Keratinocyte (primary cell): ENCODE measurements around the gene IL11RA. TPM values are rescaled to one million over a fixed set of nuclear protein-coding genes. Genes with fewer than 3 reads are reported as not detected.

ENCODE experiments used
- DNase-seq: peaks from one replicate; pipeline ENCODE4 v3.0.0-alpha.2; 2011; ENCODE audit warnings: low read depth, missing footprints, low spot score
- FAIRE-seq: peaks from 2 replicates; lab custom pipeline; 2011; peaks lifted over from hg19 to GRCh38; lab: Jason Lieb, UNC
- H2AFZ ChIP-seq: 2 replicates; pipeline ENCODE4 v1.6.0; 2012; ENCODE audit warnings: low read length, control low read depth, inconsistent platforms; ENCODE audit not compliant: control insufficient read depth
- H3K27ac ChIP-seq: 2 replicates; pipeline ENCODE4 v1.5.1; 2011; ENCODE audit warnings: low read length; ENCODE audit not compliant: control insufficient read depth, insufficient read depth
- H3K27me3 ChIP-seq: 3 replicates; pipeline ENCODE4 v1.6.0; 2011; ENCODE audit warnings: low read length; ENCODE audit not compliant: control insufficient read depth, insufficient read depth; ENCODE audit errors: extremely low read depth
- H3K36me3 ChIP-seq, 2 experiments: 2 replicates in 1 of 2; 3 replicates in 1 of 2; pipeline ENCODE4 v1.5.1; 2011; ENCODE audit warnings: low read length in 2 of 2, mild to moderate bottlenecking in 1 of 2; ENCODE audit not compliant: control insufficient read depth in 2 of 2, insufficient read depth in 2 of 2; ENCODE audit errors: extremely low read depth in 1 of 2
- H3K4me1 ChIP-seq: 3 replicates; pipeline ENCODE4 v1.5.1; 2011; ENCODE audit warnings: low read length; ENCODE audit not compliant: control insufficient read depth, insufficient read depth; ENCODE audit errors: extremely low read depth
- H3K4me2 ChIP-seq: 3 replicates; pipeline ENCODE4 v1.6.0; 2011; ENCODE audit warnings: low read depth, low read length; ENCODE audit not compliant: control insufficient read depth, insufficient read depth; ENCODE audit errors: extremely low read depth
- H3K4me3 ChIP-seq, 3 experiments: fragments of 200-600 bp in 1 of 3; sonication (generic) in 1 of 3; 2 replicates in 2 of 3; 3 replicates in 1 of 3; pipeline ENCODE4 v1.5.1; 2011 to 2016; ENCODE audit warnings: low read length in 3 of 3, mild to moderate bottlenecking in 3 of 3, control low read depth in 2 of 3, inconsistent platforms in 1 of 3, low read depth in 1 of 3, mixed read lengths in 1 of 3, mixed run types in 1 of 3, moderate library complexity in 1 of 3; ENCODE audit not compliant: control insufficient read depth in 2 of 3, insufficient read depth in 2 of 3; ENCODE audit errors: extremely low read depth in 1 of 3
- H3K79me2 ChIP-seq: 2 replicates; pipeline ENCODE4 v1.6.0; 2012; ENCODE audit warnings: low read length; ENCODE audit not compliant: control insufficient read depth, insufficient read depth
- H3K9ac ChIP-seq: 3 replicates; pipeline ENCODE4 v1.6.0; 2011; ENCODE audit warnings: low read length; ENCODE audit not compliant: control insufficient read depth, insufficient read depth; ENCODE audit errors: extremely low read depth
- H3K9me1 ChIP-seq: 3 replicates; pipeline ENCODE4 v1.6.0; 2011; ENCODE audit warnings: low read length; ENCODE audit not compliant: control insufficient read depth, insufficient read depth; ENCODE audit errors: extremely low read depth
- H3K9me3 ChIP-seq: 2 replicates; pipeline ENCODE4 v1.5.1; 2012; ENCODE audit warnings: low read depth, low read length; ENCODE audit not compliant: control insufficient read depth
- H4K20me1 ChIP-seq: 3 replicates; pipeline ENCODE4 v1.6.0; 2011; ENCODE audit warnings: low read length; ENCODE audit not compliant: control insufficient read depth, insufficient read depth; ENCODE audit errors: extremely low read depth
- EZH2 ChIP-seq: IDR thresholded peaks from one replicate; pipeline ENCODE4 v1.6.1; 2012; ENCODE audit warnings: inconsistent platforms, mild to moderate bottlenecking, low read length, moderate library complexity
- dilution Hi-C: fragments of 300-500 bp; cut with MboI; formaldehyde crosslinking; loops from one replicate; pipeline ENCODE4 v1.7.0; 2020; ENCODE audit warnings: low sequenced_read_pairs; ENCODE audit not compliant: extremely low pct_ligation_motif_present
- polyA plus RNA-seq, 5 experiments: library from polyadenylated mRNA; depleted of rRNA in 3 of 5; stranded (reverse) in 3 of 5; stranded (forward) in 1 of 5; unstranded in 1 of 5; fragments of >200 nt; gene quantifications; 1 replicate in 1 of 5; 2 replicates in 3 of 5; 3 replicates in 1 of 5; pipeline versions ENCODE4 v1.2.1 to v1.2.3, GENCODE V29; 2011 to 2012; ENCODE audit warnings: missing spikeins in 2 of 5, low read depth in 1 of 5, low replicate concordance in 1 of 5
- TF ChIP-seq, protein P1 (sequence below), 3 experiments: IDR thresholded peaks in 1 of 3; conservative IDR thresholded peaks in 1 of 3; optimal IDR thresholded peaks in 1 of 3; 2 replicates in 2 of 3; 3 replicates in 1 of 3; pipeline versions ENCODE3 to v1.5.1; 2011; ENCODE audit warnings: low read length in 3 of 3, mild to moderate bottlenecking in 3 of 3, moderate library complexity in 2 of 3, control low read depth in 1 of 3, inconsistent platforms in 1 of 3; ENCODE audit not compliant: insufficient read depth in 2 of 3; ENCODE audit errors: extremely low read depth in 1 of 3

IL11RA gene
- polyA plus RNA-seq, 1 donor (not counting 4 experiments of a cell fraction or from before 2014, with no cell fraction given), result 3.1 TPM

DNA sequence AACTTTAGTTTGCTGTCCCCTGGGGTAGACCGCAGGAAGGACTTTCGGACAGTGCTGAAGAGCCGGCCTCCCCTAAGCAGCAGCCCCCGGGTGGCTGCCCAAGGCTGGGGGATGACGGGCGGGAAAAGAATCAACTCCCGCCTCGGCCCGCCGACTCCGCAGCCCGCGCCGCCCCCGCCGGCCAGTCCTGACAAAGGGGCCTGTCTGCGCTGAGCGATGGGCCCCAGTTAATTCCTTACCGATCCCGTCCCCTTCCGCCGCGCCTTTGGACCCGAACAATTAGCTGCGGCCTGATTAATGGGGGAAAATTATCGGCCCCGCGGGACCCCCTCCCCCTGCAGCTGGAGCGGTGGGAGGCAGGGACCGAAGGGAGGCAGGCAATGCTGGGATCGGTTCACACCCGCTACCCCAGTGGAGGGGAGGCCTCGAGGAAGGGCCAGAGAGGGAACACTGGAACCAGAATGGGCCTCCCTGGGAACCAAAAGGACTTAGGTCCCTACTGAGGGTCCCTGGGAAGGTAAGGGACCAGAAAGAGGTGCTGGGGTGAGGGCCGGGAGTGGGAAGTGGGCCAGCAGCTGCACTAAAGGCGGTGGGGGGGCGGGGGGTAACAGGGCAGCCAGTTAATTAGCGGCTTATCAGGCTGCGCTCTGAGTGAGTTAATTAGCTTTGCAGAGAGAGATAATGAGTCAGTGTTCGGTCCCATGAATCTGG, 27.4 kb upstream of the IL11RA start:
- Histone ChIP-seq H3K79me2 (peaks cover 2% of the 10 kb centered on the region), H3K4me3 (no peak overlapping the region), H3K9me3 (no peaks in the 10 kb centered on the region), H3K4me1 (peaks cover 9% of the 10 kb centered on the region), H3K9ac (no peak overlapping the region), H3K4me2 (no peak overlapping the region), H3K9me1 (no peaks in the 10 kb centered on the region), H3K27ac (no peak overlapping the region), H3K27me3 (peaks cover 41% of the 10 kb centered on the region), H2AFZ (no peak overlapping the region), H3K36me3 (no peaks in the 10 kb centered on the region), H4K20me1 (no peaks in the 10 kb centered on the region)
- DNase-seq (no peak), FAIRE-seq (no peak)
- dilution Hi-C loops, result no loop called here
- TF ChIP-seq, protein P1, sequence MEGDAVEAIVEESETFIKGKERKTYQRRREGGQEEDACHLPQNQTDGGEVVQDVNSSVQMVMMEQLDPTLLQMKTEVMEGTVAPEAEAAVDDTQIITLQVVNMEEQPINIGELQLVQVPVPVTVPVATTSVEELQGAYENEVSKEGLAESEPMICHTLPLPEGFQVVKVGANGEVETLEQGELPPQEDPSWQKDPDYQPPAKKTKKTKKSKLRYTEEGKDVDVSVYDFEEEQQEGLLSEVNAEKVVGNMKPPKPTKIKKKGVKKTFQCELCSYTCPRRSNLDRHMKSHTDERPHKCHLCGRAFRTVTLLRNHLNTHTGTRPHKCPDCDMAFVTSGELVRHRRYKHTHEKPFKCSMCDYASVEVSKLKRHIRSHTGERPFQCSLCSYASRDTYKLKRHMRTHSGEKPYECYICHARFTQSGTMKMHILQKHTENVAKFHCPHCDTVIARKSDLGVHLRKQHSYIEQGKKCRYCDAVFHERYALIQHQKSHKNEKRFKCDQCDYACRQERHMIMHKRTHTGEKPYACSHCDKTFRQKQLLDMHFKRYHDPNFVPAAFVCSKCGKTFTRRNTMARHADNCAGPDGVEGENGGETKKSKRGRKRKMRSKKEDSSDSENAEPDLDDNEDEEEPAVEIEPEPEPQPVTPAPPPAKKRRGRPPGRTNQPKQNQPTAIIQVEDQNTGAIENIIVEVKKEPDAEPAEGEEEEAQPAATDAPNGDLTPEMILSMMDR (optimal IDR thresholded peaks at IDR 0.05 in 1 of 3, IDR thresholded peaks at IDR 0.05 in 1 of 3, conservative IDR thresholded peaks at IDR 0.05 in 1 of 3; ENCODE audit: extremely low read depth in 1 of 3, insufficient read depth in 2 of 3, low read length in 3 of 3), result no peak
- TF ChIP-seq EZH2, result no peak

DNA sequence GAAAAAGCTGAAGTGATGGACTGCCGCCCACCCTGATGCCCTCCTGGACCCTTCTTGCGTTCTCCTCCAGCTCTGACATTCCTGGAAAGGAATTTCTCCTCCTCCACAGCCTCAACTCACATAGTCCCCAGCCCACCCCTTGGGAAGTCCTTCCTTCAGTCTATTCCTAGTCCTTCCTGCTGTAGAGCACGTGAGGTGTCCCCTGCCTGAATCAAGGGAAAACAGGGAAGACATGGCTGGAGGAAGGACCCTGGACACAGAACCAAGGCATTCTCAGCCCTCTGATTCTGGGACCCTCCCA, 26.8 kb upstream of the IL11RA start:
- Histone ChIP-seq H3K4me3 (no peak overlapping the region), H2AFZ (no peak overlapping the region), H3K9me1 (no peaks in the 10 kb centered on the region), H3K4me2 (no peak overlapping the region), H3K27me3 (peaks cover 43% of the 10 kb centered on the region), H3K79me2 (no peaks in the 10 kb centered on the region), H3K4me1 (peaks cover 8% of the 10 kb centered on the region), H3K27ac (no peak overlapping the region), H3K36me3 (no peaks in the 10 kb centered on the region), H4K20me1 (no peaks in the 10 kb centered on the region), H3K9me3 (no peaks in the 10 kb centered on the region), H3K9ac (no peak overlapping the region)
- dilution Hi-C loops, result no loop called here
- DNase-seq (no peak), FAIRE-seq (no peak)
- TF ChIP-seq, protein P1 (optimal IDR thresholded peaks at IDR 0.05 in 1 of 3, IDR thresholded peaks at IDR 0.05 in 1 of 3, conservative IDR thresholded peaks at IDR 0.05 in 1 of 3; ENCODE audit: extremely low read depth in 1 of 3, insufficient read depth in 2 of 3, low read length in 3 of 3), result no peak
- TF ChIP-seq EZH2, result no peak
